ENCODE measurements around the gene PTPRS.

GRCh38 chr19:5304486-5304885 lies 36.1 kb downstream of the PTPRS start:
- TF ChIP-seq SUZ12 (IDR thresholded peaks at IDR 0.05; ENCODE audit: extremely low read depth, insufficient read depth, insufficient read length), result no peak
- TF ChIP-seq YY1 (IDR thresholded peaks at IDR 0.05; ENCODE audit: insufficient read depth, insufficient read length), result no peak
